Neural progenitor cell (in vitro differentiated cells): ENCODE measurements around the gene TNNI2.

Experiments
- CTCF ChIP-seq: fragments of 200-600 bp; sonication (generic); IDR thresholded peaks from 2 replicates; pipeline ENCODE4 v1.5.1; 2017; ENCODE audit warnings: antibody characterized with exemption, mild to moderate bottlenecking
- EZH2 ChIP-seq: fragments of 200-600 bp; sonication (generic); IDR thresholded peaks from 2 replicates; pipeline ENCODE4 v1.6.1; 2017; ENCODE audit warnings: antibody characterized with exemption, mild to moderate bottlenecking, moderate library complexity
- EZH2phosphoT487 ChIP-seq: fragments of 200-600 bp; sonication (generic); IDR thresholded peaks from 2 replicates; pipeline ENCODE4 v1.6.1; 2017; ENCODE audit warnings: antibody characterized with exemption

- TF ChIP-seq EZH2phosphoT487 = no peak
- no peak for TF ChIP-seq CTCF
- TF ChIP-seq EZH2 = no peak
Measured at GRCh38 chr11:1853376-1854131, 14.8 kb downstream of the TNNI2 start.
